Stimulated activated CD8-positive, alpha-beta memory T cell treated with anti-CD3 and anti-CD28 coated beads, Interleukin-7, amount 100 ng/mL, for 48 hours (primary cell): Measurements from ENCODE around the gene BAHCC1.

Experiments used
- DNase-seq, 2 donors: peaks; one replicate each; pipeline ENCODE4 v3.0.0-alpha.2; 2020; ENCODE audit warnings: low read depth in 1 of 2; ENCODE audit errors: extremely low read depth in 1 of 2

Gene BAHCC1

GRCh38 chr17:81409190-81409935, 14.1 kb downstream of the BAHCC1 start:
- no peak for DNase-seq

- no peak for DNase-seq
These were observed 15.6 kb downstream of the BAHCC1 start for GRCh38 chr17:81410852-81411251.

- DNase-seq, result no peak
These were observed 16.0 kb downstream of the BAHCC1 start for GRCh38 chr17:81411305-81411704.

DNA sequence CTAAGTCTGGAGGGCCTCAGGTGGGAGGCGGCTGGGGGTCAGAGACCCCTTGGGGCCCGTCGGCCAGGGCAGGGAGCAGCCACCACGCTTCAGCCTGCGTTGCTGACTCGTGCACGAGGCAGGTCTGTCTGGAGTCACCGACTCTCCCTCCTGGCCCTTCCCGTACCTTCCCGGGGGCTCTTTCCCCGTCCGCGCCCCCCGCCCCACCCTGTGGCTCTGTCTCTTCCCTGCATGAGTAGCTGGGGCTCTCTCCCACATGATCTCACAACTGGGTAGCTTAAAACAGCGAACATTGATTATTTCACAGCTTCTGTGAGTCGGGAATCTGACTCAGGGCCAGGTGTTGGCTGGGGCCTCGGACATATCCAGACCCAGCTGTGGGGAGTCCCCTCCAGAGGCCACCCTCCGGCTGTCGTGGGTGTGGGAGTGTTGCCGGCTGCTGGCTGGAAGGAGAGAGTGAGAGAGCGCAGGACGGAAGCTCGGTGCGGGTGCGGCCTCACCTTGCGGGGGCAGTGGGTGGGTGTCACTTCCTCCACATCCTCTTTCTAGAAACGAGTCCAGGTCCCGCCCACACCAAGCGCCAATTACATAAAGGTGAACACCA, 17.3 kb downstream of the BAHCC1 start:
- DNase-seq, result peak; percentile 36 to 53

DNA sequence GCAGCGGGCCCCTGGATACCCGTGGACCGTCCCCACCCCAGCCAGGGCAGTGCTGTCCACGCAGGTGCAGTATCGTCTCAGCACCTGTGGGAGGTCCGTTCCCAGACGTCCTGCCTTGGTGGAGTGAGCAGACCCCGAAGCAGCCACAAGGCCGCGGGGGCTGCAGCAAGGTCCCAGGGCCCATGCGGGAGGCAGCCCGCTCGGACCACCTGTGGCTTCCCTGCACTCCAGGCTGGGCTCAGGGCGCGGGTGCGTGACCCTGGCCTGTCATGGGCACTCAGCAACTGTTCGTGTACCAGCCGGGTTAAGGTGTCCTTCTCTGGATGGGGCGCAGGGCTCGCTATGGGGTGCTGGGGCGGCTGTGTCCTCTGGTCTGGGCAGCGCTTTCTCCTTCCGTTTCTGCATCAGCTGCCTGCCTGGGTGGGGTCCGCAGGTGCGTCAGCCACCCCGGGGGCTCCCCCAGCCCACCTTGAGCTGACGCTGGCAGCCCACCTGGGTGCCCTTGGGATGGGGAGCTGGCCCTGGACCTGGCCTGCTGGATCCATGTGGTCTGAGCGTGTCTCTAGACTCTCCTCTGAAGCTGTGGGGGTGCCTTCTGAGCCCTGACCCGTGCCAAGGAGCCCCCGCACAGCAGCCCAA, 18.4 kb downstream of the BAHCC1 start:
- no peak for DNase-seq

GRCh38 chr17:81414756-81415516, 19.7 kb downstream of the BAHCC1 start:
- no peak for DNase-seq

GRCh38 chr17:81415681-81416080, 20.4 kb downstream of the BAHCC1 start:
- DNase-seq, result no peak

DNA sequence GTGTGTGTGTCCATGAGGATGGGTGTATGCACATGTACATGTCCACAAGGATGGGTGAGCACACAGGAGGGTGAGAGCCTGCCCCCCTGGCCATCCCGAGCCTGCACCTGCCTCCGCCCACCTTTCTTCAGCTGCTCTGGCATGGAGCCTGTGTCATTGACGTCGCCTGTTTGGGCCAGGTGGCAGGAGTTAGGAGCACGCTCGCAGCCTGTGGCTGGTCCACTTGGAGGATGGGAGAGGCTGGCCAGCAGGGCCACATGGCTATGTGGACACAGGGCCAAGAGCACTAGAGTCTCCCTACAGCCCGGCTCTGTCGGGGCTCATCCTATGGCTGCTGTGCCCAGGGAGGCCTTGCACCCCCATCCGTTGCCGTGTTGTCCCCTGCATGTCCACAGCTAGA, 21.4 kb downstream of the BAHCC1 start:
- DNase-seq, result no peak

DNA sequence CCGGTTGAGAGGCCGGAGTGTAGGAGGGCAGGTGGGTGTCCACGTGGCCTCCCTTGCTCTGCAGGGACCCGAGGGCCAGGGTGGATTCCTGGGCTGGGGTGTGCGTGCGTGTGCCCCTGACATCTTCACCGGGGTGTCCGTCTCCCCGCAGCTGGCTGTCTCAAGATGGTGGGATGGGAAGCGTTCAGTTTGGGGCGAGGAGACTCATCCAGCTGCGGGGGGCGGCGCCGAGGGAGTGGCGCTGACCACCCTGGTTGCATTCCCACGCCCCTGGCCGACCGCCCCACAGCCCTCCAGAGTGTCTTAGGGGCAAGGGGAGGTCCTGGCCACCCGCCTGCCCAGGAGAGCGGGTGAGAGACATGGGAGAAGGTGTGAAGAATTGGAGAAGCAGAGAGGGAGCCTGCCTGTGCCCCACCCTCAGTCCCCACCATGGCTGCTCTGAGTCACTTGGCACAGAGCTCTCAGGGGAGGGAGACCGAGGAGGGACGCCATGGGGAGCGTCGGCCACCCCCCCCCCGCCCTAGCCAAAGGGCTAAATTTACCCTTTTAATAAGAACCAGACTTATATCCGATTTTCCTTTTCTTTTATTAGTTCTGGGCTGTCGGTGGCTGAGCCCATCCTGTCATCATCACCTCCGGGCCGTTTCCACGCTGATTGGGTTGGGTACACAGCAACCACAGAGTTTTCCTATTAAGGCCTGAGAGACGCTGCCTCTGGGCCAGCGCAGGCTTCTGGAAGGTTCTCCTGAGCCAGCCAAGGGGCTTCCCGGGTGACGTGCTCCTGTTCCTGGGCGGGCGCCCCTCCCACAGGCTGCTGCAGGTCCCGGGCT, 22.0 kb downstream of the BAHCC1 start:
- no peak for DNase-seq

GRCh38 chr17:81417879-81418709, 22.8 kb downstream of the BAHCC1 start:
- DNase-seq, result no peak

DNA sequence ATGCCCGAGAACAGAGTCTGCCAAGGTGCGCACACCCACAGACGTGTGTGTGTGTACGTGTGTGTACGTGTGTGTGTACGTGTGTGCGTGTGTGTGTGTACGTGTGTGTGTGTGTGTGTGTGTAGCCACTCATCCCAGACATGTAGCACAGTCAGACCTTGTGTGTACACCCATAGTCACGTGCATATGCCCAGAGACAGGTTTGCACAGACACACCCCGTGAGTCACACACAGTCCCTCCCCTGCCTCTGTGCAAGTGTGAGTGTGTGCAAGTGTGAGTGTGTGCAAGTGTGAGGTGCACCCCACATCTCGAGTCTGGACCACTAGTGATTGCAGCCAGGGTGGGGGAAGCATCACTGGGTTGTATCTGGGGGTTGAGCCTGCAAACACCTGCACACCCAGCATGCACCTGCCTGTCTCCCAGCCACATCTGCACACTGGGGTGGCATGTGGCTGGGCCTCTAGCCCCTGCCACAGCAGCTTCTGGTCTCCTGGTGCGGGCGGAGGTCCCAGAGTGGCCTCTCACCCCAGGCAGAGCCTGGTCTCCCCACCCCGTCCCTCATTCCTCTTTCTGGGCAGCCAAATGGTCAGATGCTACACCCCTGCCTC, 23.6 kb downstream of the BAHCC1 start:
- no peak for DNase-seq

GRCh38 chr17:81419319-81419885, 24.1 kb downstream of the BAHCC1 start:
- no peak for DNase-seq

DNA sequence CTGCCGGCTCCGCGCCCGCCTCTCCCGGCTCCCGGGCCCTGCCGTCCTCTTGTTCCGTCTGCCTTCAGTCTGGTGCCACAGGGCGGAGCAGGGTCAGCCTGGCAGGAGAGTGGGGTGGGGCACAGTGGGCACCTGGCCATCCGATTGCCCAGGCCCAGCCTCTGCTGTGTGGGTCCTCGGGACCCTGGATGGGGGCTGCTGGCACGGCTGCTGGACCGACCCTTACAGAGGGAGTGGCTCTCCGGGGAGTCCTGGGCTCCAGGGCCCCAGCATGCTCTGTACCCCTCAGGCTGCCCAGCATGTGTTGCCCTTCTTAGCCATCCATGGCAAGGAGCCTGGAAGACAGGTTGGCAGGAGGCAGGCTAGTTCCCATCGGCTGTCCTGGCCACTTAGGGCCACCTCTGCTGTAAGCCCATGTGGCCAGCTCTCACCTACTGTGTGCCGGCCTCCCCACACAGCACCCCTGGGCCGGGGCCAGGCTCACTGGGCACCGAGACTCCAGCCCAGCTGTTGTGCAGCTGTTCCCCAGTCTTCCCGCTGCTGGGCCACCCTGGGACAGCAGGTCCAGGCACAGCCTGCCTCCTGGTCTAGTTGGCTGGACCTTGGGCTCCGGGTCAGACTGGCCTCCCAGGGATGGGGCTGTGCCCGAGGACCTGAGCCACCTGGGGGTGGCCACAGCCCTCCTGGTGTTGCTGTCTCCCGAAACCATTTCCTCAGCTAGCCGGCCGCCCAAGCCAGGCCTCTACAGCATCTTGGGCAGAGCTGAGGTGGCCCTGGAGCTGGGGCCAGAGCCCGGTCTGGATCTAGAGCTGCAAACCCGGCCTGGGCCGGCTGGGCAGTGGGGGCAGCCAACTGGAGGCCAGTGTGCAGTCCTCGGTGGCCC, 24.9 kb downstream of the BAHCC1 start:
- DNase-seq, result no peak

DNA sequence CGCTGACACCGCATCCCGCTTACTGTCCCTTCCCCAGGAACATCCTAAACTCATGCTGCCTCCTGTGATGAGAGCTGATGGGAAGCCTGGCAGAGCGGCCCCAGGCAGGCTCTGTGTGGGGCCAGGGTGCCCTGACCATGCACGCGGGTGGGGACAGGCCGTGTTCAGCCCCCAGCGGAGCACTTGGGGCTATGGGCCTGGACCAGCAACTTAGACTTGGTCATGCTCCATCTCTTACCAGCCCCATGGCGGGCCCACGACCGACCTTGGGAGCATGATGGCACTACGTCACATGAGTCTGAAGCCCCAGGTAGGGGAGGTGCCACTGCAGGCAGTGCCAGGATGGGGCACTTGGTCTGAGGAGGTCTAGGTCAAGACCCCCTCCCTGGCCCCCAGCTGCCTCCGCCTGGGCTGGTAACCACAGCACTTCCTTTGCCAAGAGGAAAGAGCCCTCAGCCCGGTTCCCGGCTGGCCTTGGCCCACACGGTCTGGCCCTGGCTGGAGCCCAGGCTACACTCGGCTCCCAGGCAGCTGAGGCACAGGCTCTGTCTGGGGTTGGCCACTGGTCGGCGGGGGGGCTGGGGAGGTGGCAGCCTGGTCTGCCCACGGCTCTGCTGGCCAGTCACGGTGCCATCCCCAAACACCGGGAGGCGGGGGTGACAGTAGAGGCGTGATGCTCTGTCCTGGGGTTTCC, 25.7 kb downstream of the BAHCC1 start:
- DNase-seq, result no peak

GRCh38 chr17:81422776-81423697, 27.8 kb downstream of the BAHCC1 start:
- no peak for DNase-seq

DNA sequence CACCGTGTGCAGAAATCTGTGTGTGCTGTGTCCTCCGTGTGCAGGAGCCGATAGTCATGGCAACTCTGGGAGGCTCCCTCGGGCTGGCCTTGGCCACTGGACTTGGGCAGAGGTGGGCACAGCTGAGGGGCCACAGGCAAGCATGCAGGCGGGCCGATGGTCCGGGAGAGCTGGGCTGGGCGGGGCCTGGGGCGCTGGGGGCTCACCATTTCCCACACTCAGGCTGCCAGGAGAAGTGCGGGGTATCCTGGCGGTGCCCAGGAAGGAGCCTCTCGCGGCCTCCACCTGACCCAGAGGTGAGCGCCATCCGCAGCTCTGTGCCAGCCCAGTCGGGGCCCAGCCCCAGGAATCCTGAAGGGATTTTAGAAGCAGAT, 28.4 kb downstream of the BAHCC1 start:
- no peak for DNase-seq
